Transverse colon (tissue), 4 donors: ENCODE measurements around the gene DCTD.

Source experiments
- EP300 ChIP-seq: sonication (generic); formaldehyde crosslinking; IDR thresholded peaks from one replicate; pipeline ENCODE4 v1.6.1; 2017; ENCODE audit warnings: antibody characterized with exemption, low read depth
- POLR2A ChIP-seq: fragments of 450-650 bp; IDR thresholded peaks from one replicate; pipeline ENCODE4 v1.6.1; 2016; ENCODE audit warnings: antibody characterized with exemption, mild to moderate bottlenecking, moderate library complexity
- POLR2AphosphoS5 ChIP-seq, 3 donors: sonication (generic); formaldehyde crosslinking; IDR thresholded peaks; one replicate each; pipeline ENCODE4 v1.6.1; 2016; ENCODE audit warnings: antibody characterized with exemption in 3 of 3
- TF ChIP-seq, protein P1 (sequence below), 5 experiments: fragments of 200-600 bp in 3 of 5; fragments of 450-650 bp in 2 of 5; sonication (generic) in 3 of 5; IDR thresholded peaks; 1 replicate in 2 of 5; 2 replicates in 3 of 5; pipeline ENCODE4 v1.5.1; 2016 to 2017; ENCODE audit warnings: antibody characterized with exemption in 5 of 5, inconsistent platforms in 3 of 5, mild to moderate bottlenecking in 2 of 5, moderate library complexity in 1 of 5

DNA sequence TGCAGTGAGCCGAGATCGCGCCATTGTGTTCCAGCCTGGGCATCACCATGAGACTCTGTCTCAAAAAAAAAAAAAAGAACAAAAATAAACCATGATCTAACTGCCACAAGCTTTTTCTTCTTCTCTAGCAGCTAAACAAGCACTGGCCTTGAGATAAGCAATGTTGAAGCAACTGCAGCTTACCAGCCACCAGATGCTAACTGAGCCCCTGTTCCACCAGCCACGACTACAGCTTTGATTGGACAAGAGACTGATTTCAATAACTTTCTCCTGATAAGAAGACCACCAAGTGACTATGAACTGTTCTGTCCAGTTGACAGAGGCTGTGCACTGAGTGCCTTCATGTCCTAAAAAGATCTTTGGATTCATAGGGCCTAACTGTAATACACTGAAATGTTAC is 58.5 kb downstream of the DCTD start:
- TF ChIP-seq, protein P1, sequence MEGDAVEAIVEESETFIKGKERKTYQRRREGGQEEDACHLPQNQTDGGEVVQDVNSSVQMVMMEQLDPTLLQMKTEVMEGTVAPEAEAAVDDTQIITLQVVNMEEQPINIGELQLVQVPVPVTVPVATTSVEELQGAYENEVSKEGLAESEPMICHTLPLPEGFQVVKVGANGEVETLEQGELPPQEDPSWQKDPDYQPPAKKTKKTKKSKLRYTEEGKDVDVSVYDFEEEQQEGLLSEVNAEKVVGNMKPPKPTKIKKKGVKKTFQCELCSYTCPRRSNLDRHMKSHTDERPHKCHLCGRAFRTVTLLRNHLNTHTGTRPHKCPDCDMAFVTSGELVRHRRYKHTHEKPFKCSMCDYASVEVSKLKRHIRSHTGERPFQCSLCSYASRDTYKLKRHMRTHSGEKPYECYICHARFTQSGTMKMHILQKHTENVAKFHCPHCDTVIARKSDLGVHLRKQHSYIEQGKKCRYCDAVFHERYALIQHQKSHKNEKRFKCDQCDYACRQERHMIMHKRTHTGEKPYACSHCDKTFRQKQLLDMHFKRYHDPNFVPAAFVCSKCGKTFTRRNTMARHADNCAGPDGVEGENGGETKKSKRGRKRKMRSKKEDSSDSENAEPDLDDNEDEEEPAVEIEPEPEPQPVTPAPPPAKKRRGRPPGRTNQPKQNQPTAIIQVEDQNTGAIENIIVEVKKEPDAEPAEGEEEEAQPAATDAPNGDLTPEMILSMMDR (IDR thresholded peaks at IDR 0.05), result no peak
- TF ChIP-seq POLR2A (no peak), EP300 (no peak), POLR2AphosphoS5 (IDR thresholded peaks at IDR 0.05) (no peak)
